Stimulated activated CD4-positive, alpha-beta T cell treated with anti-CD3 and anti-CD28 coated beads, Interleukin-1b, Interleukin-23, amount 100 ng/mL, for 4 hours (primary cell): ENCODE results near the gene PIP4K2B.
A peak's percentile ranks its signal among the peaks of the same experiment; 100 is the strongest.
"Not testable (repeated sequence)": the region's sequence is repeated elsewhere in the genome, so short reads cannot be mapped to it uniquely, and the experiment has no call there.

ENCODE experiments used
- DNase-seq, 2 donors: peaks; one replicate each; pipeline ENCODE4 v3.0.0-alpha.2; 2020; ENCODE audit warnings: low read depth in 2 of 2

PIP4K2B gene

DNA sequence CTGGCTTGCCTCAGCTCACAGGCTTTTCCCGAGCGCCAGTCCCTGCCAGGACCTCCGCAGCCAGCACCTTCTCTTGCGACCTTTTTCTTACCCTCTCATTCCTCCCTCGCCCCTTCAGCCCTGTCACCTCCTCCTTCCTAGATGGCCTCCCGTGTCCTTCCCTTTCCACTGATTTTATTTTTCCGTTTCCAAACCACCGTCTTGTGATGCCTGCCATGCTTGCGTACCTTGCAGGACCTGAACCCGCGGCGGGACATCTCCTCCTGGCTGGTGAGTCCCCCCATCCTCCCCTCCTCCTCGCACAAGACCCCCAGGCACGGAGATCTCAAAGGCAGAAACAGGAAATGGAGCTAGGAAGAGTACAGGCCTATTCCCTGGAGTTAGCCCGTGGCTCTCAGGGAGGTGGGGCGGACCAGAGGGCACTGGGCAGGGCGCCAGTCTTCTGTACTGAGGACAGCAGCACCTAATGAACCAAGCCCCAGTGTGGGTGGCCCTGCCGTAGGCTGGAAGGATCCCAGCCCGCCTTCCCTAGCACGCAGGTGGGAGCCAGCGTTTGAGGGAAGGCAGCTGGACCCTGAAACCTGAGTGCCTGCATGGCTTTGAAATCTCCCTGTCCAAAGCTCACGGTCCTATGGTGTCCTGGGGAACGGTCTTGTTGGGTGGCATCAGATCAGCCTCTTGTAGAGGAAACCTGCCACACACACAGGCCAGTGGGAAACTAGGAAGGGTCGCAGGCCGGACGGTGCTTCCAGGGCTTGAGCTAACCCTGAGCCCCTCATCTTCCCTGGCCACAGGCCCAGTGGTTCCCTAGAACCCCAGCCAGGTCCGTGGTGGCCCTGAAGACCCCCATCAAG lies 68.6 kb downstream of the PIP4K2B start:
- no peak for DNase-seq

DNA sequence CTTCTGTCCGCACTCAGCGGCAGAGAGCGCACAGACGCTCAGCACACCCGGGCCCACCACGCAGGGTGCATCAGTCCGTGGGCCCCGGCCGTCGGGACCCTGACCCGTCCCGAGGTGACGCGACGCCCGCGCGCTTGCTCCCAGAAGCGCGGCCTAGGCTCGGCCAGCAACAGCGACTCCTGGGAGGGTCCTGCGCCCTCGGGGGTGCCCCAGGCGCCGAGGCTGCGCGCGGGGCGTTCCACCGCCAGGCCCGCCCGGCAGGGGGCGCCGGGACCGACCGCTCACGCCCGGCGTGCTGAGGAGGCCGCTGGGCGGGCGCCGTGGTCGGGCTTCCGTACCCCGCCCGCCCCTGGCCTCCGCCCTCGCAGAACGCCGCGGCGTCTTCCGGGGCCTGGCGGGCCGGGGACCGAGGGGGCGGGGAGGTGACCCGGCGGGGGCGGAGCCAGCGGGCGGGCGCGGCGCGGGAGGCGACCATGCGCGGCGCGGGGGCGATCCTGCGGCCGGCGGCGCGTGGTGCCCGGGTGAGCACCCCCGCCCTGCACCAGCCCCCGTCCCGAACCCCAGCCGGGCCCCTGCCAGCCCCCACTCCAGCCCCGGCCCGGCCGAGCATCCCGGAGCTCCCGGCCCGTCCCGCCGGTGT lies 69.3 kb downstream of the PIP4K2B start, which contains the start of gene CISD3:
TSS of gene CISD3 (plus strand) at position 456 of the 640 bp plus-strand sequence. CDS start at position 474, 18 bp downstream.
- DNase-seq, result peak; percentile 78 to 83

DNA sequence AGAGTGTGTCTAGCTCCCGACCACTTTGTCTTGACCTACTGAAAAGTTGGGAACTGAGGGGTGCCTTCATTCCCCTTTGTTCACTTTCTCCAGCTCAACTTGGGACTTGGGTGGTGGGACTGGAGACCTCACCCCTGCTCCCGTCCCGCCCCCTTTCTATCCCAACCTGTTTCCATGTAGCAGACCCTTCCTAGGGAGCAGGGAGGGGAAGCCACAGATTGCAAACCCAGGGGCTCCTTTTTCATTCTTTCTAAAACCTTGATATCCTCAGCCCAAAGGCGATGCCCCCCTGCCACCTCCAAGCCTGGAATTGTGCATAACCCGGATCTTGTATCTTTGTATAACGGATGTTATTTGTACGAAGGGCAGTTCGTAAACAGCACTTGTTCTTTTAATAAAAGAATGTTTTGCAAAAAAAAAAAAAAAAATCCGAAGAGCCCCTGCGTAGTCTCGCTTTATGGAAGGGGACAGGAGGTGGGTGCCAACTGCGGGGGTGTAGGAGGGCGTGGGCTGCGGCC lies 69.9 kb downstream of the PIP4K2B start:
- no peak for DNase-seq

DNA sequence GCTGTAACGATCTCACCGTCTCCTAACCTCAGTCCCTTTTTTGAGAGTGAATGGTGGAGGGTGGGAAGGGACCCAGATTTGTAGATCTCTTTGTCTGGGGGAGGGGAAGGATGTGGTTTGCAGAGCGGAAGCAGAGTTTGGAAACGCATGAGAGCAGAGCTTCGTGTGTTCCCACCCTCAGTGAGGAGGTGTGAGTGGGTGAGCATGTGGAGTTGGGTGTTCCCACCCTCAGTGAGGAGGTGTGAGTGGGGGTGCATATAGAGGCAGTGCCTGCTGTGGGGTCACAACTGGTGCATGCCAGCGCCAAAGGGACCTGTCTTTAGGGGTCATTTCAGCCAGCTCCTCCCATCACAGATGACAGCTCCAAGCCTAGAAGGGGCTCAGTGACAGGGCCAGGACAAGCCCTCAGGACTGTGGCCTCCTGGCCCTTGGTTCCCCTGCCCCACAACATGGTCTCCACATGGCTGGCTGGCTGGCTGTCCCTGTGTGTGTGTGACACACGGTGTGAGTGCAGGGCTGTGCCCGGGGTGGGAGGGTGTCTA lies 71.0 kb downstream of the PIP4K2B start:
- DNase-seq, result peak in 1 of 2 donors; percentile 65

DNA sequence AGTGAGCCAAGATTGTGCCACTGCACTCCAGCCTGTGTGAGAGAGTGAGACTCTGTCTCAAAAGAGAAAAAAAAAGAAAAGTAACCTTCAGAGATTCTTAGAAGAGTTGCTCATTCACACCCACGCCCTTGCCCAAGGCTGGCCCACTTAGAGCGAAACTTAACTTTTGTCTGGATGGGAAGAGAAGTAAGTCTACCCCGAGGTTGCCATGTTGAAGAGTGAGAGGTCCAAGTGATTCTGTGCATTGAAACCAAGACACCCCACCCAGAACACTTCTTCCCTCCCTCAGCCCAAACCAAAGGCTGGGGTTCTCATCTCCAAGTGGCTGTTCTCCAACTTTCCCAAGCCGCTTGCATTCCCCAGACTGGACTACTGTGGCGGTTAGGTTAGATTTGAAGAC lies 71.6 kb downstream of the PIP4K2B start:
- DNase-seq, result peak; percentile 61 to 68

DNA sequence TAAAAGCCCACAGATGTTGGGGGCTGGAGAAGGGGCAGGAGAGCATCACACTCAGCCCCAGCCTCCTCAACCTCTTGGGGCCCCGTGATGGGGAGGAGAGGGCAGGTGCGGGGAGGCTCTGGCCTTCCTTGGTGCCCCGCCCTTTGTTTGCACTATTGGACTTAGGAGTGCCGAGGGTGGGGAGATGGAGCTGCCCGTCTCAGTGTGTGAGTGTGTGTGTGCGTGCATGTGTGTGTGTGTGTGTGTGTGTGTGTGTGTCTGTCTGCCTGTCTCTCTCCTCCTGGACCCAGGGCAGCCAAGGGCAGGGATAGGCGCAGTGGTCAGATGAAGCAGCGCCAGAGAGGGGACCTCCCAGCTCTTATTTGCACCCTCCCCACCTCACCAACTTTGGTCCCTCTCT lies 73.2 kb downstream of the PIP4K2B start:
- DNase-seq, result not testable (repeated sequence)

DNA sequence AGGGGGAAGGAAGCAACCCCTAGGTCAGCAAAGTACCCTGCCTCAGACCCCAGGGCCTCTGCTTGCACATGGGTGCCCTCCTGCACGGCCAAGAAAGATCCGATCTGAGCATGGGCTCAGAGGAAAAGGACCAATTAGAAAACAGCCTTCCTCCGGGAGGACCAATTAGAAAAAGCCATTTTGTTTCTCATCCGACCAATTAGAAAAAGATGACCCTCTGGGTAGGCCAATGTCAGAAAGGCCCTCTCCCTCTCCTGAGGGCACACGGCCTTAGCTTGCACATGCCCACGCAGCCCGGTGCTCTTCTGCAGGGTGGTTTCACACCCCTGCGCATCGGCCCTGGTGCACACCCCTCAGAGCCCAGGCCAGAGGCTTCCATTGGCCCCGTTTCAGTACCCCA lies 74.3 kb downstream of the PIP4K2B start:
- DNase-seq, result no peak

DNA sequence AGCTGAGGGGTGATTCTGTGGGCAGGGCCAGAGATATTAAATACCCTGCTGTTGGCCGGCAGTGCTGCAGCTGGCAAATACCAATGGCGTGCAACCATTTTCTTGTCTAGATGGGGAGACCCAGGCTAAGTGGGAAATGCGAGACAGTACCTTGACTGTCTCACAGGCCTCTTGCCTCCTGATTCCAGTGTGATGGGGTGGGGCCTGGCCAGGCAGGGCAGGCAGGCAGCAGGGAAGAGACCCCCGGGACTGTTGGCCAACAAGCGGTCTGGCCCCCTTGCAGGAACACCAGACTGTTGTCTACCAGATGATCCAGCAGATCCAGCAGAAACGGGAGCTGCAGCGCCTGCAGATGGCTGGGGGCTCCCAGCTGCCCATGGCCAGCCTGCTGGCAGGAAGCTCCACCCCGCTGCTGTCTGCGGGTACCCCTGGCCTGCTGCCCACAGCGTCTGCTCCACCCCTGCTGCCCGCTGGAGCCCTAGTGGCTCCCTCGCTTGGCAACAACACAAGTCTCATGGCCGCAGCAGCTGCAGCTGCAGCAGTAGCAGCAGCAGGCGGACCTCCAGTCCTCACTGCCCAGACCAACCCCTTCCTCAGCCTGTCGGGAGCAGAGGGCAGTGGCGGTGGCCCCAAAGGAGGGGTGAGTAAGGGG lies 74.9 kb downstream of the PIP4K2B start:
- DNase-seq, result no peak

DNA sequence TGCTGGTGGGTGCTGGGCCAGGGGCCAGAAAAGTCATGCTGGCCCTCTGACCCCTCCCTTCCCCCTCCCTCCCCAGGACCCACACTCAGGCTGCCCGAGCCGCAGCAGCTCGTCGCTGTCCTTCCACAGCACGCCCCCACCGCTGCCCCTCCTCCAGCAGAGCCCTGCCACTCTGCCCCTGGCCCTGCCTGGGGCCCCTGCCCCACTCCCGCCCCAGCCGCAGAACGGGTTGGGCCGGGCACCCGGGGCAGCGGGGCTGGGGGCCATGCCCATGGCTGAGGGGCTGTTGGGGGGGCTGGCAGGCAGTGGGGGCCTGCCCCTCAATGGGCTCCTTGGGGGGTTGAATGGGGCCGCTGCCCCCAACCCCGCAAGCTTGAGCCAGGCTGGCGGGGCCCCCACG lies 77.6 kb downstream of the PIP4K2B start:
- DNase-seq, result no peak

DNA sequence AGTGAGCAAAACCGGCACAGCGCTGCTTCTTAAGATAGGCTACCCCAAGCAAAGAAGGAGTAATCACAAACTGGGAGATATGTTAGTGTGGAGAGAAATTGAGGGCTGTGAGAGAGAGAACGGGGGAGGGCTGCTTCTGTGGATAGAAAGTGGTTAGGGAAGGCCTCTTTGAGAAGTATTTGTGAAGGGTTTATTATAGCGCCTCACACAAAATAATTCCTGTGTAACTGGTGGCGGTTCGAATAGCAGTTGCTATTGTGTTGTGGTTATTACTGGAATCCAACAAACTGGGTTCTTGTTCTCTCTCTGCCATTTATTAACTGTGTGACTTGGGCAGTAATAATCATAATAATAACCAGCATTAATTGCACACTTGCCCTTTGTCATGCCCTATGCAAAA lies 78.4 kb downstream of the PIP4K2B start:
- no peak for DNase-seq

DNA sequence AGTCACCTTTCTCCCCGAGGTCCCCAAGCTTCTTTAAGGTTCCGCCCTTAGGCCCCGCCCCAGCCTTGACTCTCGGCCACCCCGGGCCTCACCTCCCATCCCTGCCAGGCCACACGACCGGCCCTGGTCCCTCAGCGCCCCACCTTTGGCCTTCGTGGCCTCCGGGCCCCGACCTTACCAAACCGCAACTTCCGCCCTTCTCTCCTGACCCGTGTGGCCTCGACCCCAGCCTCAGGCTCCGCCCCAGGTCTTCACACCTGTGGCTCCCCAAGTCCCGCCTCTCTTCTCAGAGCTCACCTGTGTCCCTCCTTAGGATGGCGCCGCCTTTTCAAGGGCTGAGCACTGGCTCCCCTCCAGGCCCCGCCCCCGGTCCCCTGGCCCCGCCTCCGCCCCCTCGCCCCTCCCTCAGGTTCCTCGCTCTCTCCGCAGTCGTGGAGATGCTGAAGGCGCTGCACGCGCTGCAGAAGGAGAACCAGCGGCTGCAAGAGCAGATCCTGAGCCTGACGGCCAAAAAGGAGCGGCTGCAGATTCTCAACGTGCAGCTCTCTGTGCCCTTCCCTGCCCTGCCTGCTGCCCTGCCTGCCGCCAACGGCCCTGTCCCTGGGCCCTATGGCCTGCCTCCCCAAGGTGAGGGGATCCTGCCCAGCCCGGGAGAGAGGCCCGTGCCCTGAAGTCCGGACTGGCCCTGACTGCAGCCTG lies 79.3 kb downstream of the PIP4K2B start:
- DNase-seq, result no peak

DNA sequence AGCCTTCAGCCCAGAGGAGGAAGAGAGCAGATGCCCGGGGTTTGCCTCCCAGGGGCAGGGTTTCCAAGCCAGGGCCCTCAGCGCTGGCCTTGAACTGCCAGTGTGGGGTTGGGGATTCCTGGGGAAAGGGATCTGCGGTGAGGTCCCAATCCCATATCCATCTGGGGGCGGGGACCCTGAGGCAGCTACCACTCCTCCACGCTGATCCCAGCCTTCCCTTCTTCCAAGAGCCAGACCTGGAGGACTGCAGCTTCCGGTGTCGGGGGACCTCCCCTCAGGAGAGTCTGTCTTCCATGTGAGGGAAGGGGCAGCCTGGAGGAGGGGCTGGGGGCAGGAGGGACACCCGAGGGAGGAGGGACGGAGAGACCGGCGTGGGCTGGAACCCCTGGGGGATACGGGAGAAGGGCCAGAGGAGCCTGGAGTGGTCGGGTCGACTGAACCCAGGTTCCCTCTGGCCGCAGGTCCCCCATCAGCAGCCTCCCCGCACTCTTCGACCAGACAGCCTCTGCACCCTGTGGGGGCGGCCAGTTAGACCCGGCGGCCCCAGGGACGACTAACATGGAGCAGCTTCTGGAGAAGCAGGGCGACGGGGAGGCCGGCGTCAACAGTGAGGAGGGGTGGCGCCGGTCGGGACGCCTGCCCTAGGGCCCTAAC lies 79.9 kb downstream of the PIP4K2B start:
- no peak for DNase-seq

DNA sequence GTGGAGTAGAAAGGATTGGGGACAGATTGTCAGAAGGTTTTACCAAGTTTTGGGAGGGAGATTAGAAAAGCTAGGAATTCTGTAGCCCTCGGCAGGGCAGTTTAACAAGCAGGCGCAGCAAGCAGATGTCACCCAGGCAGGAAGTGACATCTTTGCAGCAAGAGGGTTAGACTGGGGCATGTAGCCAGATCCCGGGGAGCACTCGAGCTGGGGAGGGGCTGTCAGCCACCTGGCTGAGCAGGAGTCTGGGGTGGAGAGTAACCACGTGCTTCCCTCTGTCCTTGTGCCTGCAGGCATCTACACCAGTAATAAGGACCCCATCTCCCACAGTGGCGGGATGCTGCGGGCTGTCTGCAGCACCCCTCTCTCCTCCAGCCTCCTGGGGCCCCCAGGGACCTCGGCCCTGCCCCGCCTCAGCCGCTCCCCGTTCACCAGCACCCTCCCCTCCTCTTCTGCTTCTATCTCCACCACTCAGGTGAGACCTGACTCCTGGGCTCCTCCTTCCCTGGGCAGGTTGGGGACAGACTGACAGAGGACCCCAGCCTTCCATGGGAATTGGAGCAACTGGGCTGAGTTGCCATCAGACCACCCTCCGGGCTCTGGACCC lies 82.1 kb downstream of the PIP4K2B start:
- no peak for DNase-seq

DNA sequence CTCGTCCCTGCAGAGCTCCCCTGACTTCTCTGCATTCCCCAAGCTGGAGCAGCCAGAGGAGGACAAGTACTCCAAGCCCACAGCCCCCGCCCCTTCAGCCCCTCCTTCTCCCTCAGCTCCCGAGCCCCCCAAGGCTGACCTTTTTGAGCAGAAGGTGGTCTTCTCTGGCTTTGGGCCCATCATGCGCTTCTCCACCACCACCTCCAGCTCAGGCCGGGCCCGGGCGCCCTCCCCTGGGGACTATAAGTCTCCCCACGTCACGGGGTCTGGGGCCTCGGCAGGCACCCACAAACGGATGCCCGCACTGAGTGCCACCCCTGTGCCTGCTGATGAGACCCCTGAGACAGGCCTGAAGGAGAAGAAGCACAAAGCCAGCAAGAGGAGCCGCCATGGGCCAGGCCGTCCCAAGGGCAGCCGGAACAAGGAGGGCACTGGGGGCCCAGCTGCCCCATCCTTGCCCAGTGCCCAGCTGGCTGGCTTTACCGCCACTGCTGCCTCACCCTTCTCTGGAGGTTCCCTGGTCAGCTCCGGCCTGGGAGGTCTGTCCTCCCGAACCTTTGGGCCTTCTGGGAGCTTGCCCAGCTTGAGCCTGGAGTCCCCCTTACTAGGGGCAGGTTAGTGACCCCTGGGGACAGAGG lies 82.9 kb downstream of the PIP4K2B start:
- DNase-seq, result no peak
